ENCODE measurements around the gene CACNA1H.

- TF ChIP-seq POLR2A (IDR thresholded peaks at IDR 0.05): no peak
- no peak for TF ChIP-seq CTCF (IDR thresholded peaks at IDR 0.05)
Observed at GRCh38 chr16:1116693-1117077, 36.2 kb upstream of the CACNA1H start.
